HG03457 (cell line): ENCODE results near the gene NOL9.

Experiments used
- ATAC-seq: cut with Tn5 transposase; IDR thresholded peaks from one replicate; pipeline ENCODE4 v1.9.1; 2021; ENCODE audit warnings: moderate number of reproducible peaks; ENCODE audit not compliant: unreplicated experiment

NOL9 gene

DNA sequence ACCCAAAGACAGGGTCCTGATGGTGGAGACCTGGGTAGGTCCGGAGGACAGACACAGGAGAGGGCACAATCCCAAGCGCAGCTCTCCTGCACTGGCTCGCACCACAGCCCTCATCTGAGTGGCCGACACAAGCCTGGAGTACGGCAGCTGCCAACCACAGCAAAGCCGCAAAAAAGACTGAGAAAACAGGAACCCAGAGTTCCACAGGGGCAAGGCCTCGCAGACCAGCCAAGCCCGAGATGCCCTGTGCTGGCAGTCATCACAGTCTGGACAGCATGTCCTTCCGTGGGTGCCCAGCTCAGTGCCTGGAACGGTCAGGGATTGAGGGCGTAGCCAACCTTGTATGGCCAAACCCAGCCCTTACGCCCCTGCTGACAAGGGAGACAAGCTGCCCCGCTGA, 36.9 kb upstream of the NOL9 start:
- no peak for ATAC-seq

GRCh38 chr1:6590046-6590445, 35.7 kb upstream of the NOL9 start:
- no peak for ATAC-seq

- no peak for ATAC-seq
Measured at GRCh38 chr1:6588893-6589520, 34.7 kb upstream of the NOL9 start.

DNA sequence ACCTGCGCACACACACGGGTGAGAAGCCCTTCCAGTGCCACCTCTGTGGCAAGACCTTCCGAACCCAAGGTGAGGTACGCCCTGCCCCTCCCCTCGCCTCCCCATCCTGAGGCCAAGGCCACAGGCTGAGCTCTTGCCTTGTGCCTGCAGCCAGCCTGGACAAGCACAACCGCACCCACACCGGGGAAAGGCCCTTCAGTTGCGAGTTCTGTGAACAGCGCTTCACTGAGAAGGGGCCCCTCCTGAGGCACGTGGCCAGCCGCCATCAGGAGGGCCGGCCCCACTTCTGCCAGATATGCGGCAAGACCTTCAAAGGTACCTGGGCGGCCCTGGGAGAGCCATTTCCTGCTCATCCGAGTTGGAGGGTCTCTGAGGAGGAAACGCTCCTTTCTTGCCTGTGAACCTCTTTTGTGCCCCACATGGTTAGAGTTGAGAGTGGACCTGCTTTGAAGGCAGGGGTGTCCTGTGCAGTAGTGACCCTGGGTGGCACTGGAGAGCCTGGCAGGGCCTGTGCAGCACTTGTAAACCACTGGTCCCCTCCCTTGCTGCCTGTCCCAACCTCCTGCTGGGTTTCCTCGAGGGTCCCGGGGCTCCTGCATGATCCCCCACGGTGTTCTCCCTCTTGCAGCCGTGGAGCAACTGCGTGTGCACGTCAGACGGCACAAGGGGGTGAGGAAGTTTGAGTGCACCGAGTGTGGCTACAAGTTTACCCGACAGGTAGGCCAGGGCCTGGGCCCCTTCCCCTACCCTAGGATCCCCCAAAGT, 34.0 kb upstream of the NOL9 start:
- no peak for ATAC-seq

DNA sequence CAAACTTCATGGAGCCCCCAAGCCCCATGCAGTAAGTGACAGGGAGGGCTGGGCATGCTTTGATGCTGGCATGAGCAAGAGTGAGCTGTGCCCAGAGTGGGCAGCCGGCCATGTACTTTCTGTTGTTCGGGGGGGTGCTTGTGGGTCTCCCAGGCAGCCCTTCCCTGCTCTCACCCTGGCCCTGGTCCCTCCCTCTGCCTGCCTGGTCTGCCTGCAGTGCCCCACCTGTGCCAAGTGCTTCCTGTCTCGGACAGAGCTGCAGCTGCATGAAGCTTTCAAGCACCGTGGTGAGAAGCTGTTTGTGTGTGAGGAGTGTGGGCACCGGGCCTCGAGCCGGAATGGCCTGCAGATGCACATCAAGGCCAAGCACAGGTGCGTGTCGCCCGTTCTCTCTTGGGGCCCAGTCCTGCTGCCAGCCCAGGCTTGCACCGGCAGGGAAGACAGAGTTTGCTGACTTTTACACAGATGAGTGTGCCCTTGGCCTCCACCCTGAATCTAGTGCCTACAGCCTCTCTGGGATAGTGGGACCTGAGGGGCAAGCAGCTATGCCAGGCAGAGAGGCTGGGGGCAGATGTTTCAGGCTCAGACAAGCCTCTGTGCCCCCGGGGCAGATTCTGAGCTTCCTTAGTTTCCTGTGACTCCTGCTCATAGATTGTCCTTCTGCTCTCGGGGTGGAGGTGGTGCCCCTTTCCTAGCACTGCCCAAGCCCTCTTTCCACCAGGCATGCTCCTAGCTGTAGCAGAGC, 33.1 kb upstream of the NOL9 start:
- ATAC-seq: no peak

GRCh38 chr1:6586404-6586816, 32.1 kb upstream of the NOL9 start:
- ATAC-seq: no peak

- no peak for ATAC-seq
Measured at GRCh38 chr1:6585841-6586240, 31.5 kb upstream of the NOL9 start.

DNA sequence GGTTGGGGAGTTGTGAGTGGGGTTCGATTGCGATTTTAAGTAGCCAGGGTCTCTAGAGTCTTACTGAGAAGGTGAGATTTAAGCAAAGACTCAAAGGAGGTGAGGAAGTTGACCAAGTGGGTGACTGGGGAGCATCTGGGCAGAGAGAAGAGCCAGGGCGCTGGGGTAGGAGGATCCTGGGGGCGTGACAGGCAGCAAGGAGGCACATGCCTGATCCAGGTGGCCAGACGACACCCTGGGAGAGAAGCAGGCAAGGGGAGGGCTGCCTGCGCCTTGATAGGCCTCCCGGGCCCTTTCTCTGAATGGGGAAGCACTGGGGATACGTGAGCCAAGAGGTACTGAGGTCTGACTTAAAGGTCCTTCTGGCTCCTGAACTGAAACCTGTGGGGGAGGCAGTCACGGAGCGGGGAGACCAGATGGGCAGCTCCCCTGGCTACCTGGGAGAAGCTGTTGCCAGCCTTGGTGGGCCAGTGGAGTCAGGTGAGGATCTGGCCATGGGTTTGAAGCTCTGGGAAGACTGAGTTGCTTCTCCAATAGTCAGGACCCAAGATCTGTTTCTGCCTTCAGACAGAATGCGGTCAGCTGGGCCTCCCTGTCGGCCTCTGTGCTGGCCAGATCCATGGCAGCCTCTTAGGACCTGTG, 30.9 kb upstream of the NOL9 start:
- ATAC-seq: no peak

DNA sequence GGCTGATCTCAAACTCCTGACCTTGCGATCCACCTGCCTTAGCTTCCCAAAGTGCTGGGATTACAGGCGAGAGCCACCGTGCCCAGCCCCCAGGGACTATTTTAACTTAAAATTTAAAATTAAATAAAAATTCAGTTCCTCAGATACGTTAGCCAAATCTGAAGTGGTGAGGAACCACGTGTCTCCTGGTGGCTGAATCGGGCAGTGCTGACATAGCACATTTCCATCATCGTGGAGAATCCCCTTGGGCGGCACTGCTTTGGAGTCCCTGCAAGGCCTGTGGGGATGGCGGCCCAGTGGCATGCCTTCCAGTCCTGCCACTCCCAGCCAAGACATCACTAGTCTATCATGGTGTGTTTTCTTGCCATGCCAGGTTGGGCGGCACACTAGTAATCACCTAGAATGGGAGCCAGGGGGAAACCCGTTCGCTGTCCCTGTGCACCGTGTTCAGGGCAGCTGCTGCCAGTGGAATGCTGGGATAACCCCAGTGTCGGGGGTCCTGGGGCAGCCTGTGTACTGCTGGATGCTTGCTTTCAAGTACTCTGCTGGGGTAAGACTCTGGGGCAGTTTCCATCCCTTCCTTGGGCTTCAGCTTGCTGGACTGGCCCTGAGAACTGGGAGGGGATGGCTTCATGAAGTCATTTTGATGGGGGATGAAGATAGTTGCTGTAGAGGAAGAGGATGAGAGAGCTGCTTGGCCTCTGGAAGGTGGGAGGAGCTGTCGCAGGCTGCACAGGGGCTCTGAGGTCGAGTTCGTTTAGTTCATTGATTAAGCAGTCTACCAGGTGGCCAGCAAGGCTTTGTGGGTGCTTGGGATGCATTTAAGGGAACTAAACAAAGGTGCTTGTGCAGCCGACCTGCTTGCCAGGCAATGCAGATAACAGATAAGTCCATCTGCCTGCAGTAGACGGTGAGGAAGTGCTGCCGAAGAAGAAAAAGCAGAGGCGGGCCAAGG, 30.1 kb upstream of the NOL9 start:
- no peak for ATAC-seq

DNA sequence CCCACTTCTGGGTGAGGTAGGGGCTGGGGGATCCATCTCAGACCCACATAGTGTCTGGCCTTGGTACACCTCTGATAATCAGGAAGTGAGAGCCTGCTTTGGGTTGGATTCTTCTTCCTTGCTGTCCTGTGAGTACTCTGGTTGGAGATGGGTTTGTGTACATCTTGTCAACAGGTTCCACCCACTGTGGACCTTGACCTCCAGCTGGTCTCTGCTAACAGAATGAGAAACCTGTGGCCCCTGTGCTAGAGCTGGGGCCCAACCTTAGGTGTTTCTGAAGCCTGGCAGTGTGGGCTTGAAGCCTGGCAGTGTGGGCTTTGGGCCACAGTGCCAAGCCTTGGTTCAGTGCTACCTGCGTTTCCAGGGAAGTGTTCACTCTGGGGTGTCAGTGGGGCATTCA, 28.1 kb upstream of the NOL9 start:
- ATAC-seq: no peak

- no peak for ATAC-seq
Measured at GRCh38 chr1:6581561-6582305, 27.4 kb upstream of the NOL9 start.

DNA sequence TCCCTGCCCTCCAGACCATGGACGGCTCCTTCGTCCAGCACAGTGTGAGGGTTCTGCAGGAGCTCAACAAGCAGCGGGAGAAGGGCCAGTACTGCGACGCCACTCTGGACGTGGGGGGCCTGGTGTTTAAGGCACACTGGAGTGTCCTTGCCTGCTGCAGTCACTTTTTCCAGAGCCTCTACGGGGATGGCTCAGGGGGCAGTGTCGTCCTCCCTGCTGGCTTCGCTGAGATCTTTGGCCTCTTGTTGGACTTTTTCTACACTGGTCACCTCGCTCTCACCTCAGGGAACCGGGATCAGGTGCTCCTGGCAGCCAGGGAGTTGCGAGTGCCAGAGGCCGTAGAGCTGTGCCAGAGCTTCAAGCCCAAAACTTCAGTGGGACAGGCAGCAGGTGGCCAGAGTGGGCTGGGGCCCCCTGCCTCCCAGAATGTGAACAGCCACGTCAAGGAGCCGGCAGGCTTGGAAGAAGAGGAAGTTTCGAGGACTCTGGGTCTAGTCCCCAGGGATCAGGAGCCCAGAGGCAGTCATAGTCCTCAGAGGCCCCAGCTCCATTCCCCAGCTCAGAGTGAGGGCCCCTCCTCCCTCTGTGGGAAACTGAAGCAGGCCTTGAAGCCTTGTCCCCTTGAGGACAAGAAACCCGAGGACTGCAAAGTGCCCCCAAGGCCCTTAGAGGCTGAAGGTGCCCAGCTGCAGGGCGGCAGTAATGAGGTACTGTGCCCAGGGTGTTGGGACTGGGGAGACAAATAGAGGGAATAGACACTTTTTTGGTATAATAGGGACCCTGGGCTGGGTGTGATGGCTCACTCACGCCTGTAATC, 26.5 kb upstream of the NOL9 start:
- ATAC-seq: no peak

DNA sequence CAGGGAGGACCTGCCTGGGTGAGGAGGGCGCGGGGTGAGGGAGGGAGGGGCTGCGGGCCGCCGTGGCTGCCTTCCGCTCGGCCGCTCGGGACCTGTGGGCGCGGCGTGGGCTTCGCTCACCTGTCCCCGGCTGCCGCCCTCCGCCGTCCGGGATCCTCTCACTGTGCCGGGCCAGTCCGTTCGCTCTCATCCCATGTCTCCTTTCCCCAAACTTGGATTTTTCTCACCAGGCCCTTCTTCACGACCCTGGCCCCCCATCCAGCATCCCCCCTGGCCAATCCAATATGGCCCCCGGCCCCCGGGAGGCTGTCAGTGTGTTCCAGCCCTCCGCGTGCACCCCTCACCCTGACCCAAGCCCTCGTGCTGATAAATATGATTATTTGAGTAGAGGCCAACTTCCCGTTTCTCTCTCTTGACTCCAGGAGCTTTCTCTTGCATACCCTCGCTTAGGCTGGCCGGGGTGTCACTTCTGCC, 25.8 kb upstream of the NOL9 start:
- no peak for ATAC-seq

DNA sequence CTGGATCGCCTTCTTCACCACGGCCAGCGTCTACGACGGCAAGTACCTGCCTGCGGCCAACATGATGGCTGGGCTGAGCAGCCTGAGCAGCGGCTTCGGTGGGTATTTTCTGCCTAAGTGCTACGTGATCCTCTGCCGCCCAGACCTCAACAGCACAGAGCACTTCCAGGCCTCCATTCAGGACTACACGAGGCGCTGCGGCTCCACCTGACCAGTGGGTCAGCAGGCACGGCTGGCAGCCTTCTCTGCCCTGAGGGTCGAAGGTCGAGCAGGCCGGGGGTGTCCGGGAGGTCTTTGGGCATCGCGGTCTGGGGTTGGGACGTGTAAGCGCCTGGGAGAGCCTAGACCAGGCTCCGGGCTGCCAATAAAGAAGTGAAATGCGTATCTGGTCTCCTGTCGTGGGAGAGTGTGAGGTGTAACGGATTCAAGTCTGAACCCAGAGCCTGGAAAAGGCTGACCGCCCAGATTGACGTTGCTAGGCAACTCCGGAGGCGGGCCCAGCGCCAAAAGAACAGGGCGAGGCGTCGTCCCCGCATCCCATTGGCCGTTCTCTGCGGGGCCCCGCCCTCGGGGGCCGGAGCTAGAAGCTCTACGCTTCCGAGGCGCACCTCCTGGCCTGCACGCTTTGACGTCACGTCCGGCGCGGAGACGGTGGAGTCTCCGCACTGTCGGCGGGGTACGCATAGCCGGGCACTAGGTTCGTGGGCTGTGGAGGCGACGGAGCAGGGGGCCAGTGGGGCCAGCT, 25.2 kb upstream of the NOL9 start, which contains the start of gene ZBTB48:
TSS of gene ZBTB48 (plus strand) at position 621 of the 745 bp plus-strand sequence. CDS start 616 bp downstream, outside the sequence.
- peak; percentile 96 for ATAC-seq

- no peak for ATAC-seq
Measured at GRCh38 chr1:6578624-6579373, 24.5 kb upstream of the NOL9 start.

GRCh38 chr1:6577831-6578525, 23.7 kb upstream of the NOL9 start:
- ATAC-seq: no peak

DNA sequence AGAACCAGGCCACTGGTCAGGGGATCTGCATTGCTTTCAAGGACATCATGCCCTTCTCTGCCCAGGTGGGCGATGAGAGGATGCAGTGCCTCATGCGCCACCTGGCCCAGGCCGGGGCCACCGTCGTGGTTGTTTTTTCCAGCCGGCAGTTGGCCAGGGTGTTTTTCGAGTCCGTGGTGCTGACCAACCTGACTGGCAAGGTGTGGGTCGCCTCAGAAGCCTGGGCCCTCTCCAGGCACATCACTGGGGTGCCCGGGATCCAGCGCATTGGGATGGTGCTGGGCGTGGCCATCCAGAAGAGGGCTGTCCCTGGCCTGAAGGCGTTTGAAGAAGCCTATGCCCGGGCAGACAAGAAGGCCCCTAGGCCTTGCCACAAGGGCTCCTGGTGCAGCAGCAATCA, 20.5 kb upstream of the NOL9 start:
- ATAC-seq: no peak
